Keratinocyte (primary cell): Measurements from ENCODE around the gene DSCAM. TPM values are rescaled to one million over a fixed set of nuclear protein-coding genes. Genes with fewer than 3 reads are reported as not detected.

ENCODE experiments used
- DNase-seq: peaks from one replicate; pipeline ENCODE4 v3.0.0-alpha.2; 2011; ENCODE audit warnings: low read depth, missing footprints, low spot score
- FAIRE-seq: peaks from 2 replicates; lab custom pipeline; 2011; peaks lifted over from hg19 to GRCh38; lab: Jason Lieb, UNC
- H2AFZ ChIP-seq: 2 replicates; pipeline ENCODE4 v1.6.0; 2012; ENCODE audit warnings: low read length, control low read depth, inconsistent platforms; ENCODE audit not compliant: control insufficient read depth
- H3K27ac ChIP-seq: 2 replicates; pipeline ENCODE4 v1.5.1; 2011; ENCODE audit warnings: low read length; ENCODE audit not compliant: control insufficient read depth, insufficient read depth
- H3K27me3 ChIP-seq: 3 replicates; pipeline ENCODE4 v1.6.0; 2011; ENCODE audit warnings: low read length; ENCODE audit not compliant: control insufficient read depth, insufficient read depth; ENCODE audit errors: extremely low read depth
- H3K36me3 ChIP-seq, 2 experiments: 2 replicates in 1 of 2; 3 replicates in 1 of 2; pipeline ENCODE4 v1.5.1; 2011; ENCODE audit warnings: low read length in 2 of 2, mild to moderate bottlenecking in 1 of 2; ENCODE audit not compliant: control insufficient read depth in 2 of 2, insufficient read depth in 2 of 2; ENCODE audit errors: extremely low read depth in 1 of 2
- H3K4me1 ChIP-seq: 3 replicates; pipeline ENCODE4 v1.5.1; 2011; ENCODE audit warnings: low read length; ENCODE audit not compliant: control insufficient read depth, insufficient read depth; ENCODE audit errors: extremely low read depth
- H3K4me2 ChIP-seq: 3 replicates; pipeline ENCODE4 v1.6.0; 2011; ENCODE audit warnings: low read depth, low read length; ENCODE audit not compliant: control insufficient read depth, insufficient read depth; ENCODE audit errors: extremely low read depth
- H3K4me3 ChIP-seq, 3 experiments: fragments of 200-600 bp in 1 of 3; sonication (generic) in 1 of 3; 2 replicates in 2 of 3; 3 replicates in 1 of 3; pipeline ENCODE4 v1.5.1; 2011 to 2016; ENCODE audit warnings: low read length in 3 of 3, mild to moderate bottlenecking in 3 of 3, control low read depth in 2 of 3, inconsistent platforms in 1 of 3, low read depth in 1 of 3, mixed read lengths in 1 of 3, mixed run types in 1 of 3, moderate library complexity in 1 of 3; ENCODE audit not compliant: control insufficient read depth in 2 of 3, insufficient read depth in 2 of 3; ENCODE audit errors: extremely low read depth in 1 of 3
- H3K79me2 ChIP-seq: 2 replicates; pipeline ENCODE4 v1.6.0; 2012; ENCODE audit warnings: low read length; ENCODE audit not compliant: control insufficient read depth, insufficient read depth
- H3K9ac ChIP-seq: 3 replicates; pipeline ENCODE4 v1.6.0; 2011; ENCODE audit warnings: low read length; ENCODE audit not compliant: control insufficient read depth, insufficient read depth; ENCODE audit errors: extremely low read depth
- H3K9me1 ChIP-seq: 3 replicates; pipeline ENCODE4 v1.6.0; 2011; ENCODE audit warnings: low read length; ENCODE audit not compliant: control insufficient read depth, insufficient read depth; ENCODE audit errors: extremely low read depth
- H3K9me3 ChIP-seq: 2 replicates; pipeline ENCODE4 v1.5.1; 2012; ENCODE audit warnings: low read depth, low read length; ENCODE audit not compliant: control insufficient read depth
- H4K20me1 ChIP-seq: 3 replicates; pipeline ENCODE4 v1.6.0; 2011; ENCODE audit warnings: low read length; ENCODE audit not compliant: control insufficient read depth, insufficient read depth; ENCODE audit errors: extremely low read depth
- CTCF ChIP-seq, 3 experiments: IDR thresholded peaks in 1 of 3; conservative IDR thresholded peaks in 1 of 3; optimal IDR thresholded peaks in 1 of 3; 2 replicates in 2 of 3; 3 replicates in 1 of 3; pipeline versions ENCODE3 to v1.5.1; 2011; ENCODE audit warnings: low read length in 3 of 3, mild to moderate bottlenecking in 3 of 3, moderate library complexity in 2 of 3, control low read depth in 1 of 3, inconsistent platforms in 1 of 3; ENCODE audit not compliant: insufficient read depth in 2 of 3; ENCODE audit errors: extremely low read depth in 1 of 3
- EZH2 ChIP-seq: IDR thresholded peaks from one replicate; pipeline ENCODE4 v1.6.1; 2012; ENCODE audit warnings: inconsistent platforms, mild to moderate bottlenecking, low read length, moderate library complexity
- dilution Hi-C: fragments of 300-500 bp; cut with MboI; formaldehyde crosslinking; loops from one replicate; pipeline ENCODE4 v1.7.0; 2020; ENCODE audit warnings: low sequenced_read_pairs; ENCODE audit not compliant: extremely low pct_ligation_motif_present
- polyA plus RNA-seq, 5 experiments: library from polyadenylated mRNA; depleted of rRNA in 3 of 5; stranded (reverse) in 3 of 5; stranded (forward) in 1 of 5; unstranded in 1 of 5; fragments of >200 nt; gene quantifications; 1 replicate in 1 of 5; 2 replicates in 3 of 5; 3 replicates in 1 of 5; pipeline versions ENCODE4 v1.2.1 to v1.2.3, GENCODE V29; 2011 to 2012; ENCODE audit warnings: missing spikeins in 2 of 5, low read depth in 1 of 5, low replicate concordance in 1 of 5

DSCAM gene
- polyA plus RNA-seq, 1 donor (not counting 4 experiments of a cell fraction or from before 2014, with no cell fraction given): 2.1 TPM

- dilution Hi-C loops: no loop called here
- Histone ChIP-seq H3K9ac (no peak overlapping the region), H3K36me3 (no peaks in the 10 kb centered on the region), H3K27ac (no peak overlapping the region), H2AFZ (no peak overlapping the region), H3K4me2 (no peak overlapping the region), H3K9me3 (no peaks in the 10 kb centered on the region), H3K9me1 (no peaks in the 10 kb centered on the region), H4K20me1 (no peaks in the 10 kb centered on the region), H3K4me1 (no peaks in the 10 kb centered on the region), H3K27me3 (no peaks in the 10 kb centered on the region), H3K79me2 (no peaks in the 10 kb centered on the region), H3K4me3 (no peak overlapping the region)
- FAIRE-seq (no peak), DNase-seq (no peak)
- TF ChIP-seq CTCF (optimal IDR thresholded peaks at IDR 0.05 in 1 of 3, IDR thresholded peaks at IDR 0.05 in 1 of 3, conservative IDR thresholded peaks at IDR 0.05 in 1 of 3; ENCODE audit: extremely low read depth in 1 of 3, insufficient read depth in 2 of 3, low read length in 3 of 3) (no peak), EZH2 (no peak)
These were observed 772.8 kb downstream of the DSCAM start for GRCh38 chr21:40074198-40074597.

- Histone ChIP-seq H3K4me1 (no peaks in the 10 kb centered on the region), H2AFZ (no peak overlapping the region), H3K9ac (no peak overlapping the region), H3K36me3 (no peaks in the 10 kb centered on the region), H3K4me3 (no peak overlapping the region), H3K9me3 (no peaks in the 10 kb centered on the region), H3K79me2 (no peaks in the 10 kb centered on the region), H3K27ac (no peak overlapping the region), H3K9me1 (no peaks in the 10 kb centered on the region), H3K4me2 (no peak overlapping the region), H3K27me3 (no peaks in the 10 kb centered on the region), H4K20me1 (no peaks in the 10 kb centered on the region)
- DNase-seq: no peak
- FAIRE-seq: no peak
- TF ChIP-seq CTCF (optimal IDR thresholded peaks at IDR 0.05 in 1 of 3, IDR thresholded peaks at IDR 0.05 in 1 of 3, conservative IDR thresholded peaks at IDR 0.05 in 1 of 3; ENCODE audit: extremely low read depth in 1 of 3, insufficient read depth in 2 of 3, low read length in 3 of 3) (no peak), EZH2 (no peak)
- dilution Hi-C loops: no loop called here
These were observed 773.3 kb downstream of the DSCAM start for GRCh38 chr21:40073642-40074041.
